Measurements from ENCODE around the gene DMD. TPM values are rescaled to one million over a fixed set of nuclear protein-coding genes. Genes with fewer than 3 reads are reported as not detected.
"Not testable (repeated sequence)": the region's sequence is repeated elsewhere in the genome, so short reads cannot be mapped to it uniquely, and the experiment has no call there.

Gene DMD
- total RNA-seq, 1 donor: 32.4 TPM

GRCh38 chrX:31590581-31591114 is 1620.7 kb downstream of the DMD start:
- H3K4me3 ChIP-seq (ENCODE audit: low read depth, low read length): no peak overlapping the region
- no peak for TF ChIP-seq CTCF (IDR thresholded peaks at IDR 0.05; ENCODE audit: insufficient read depth, low read depth, low read length)
- peak; percentile 45 for DNase-seq (ENCODE audit: low read depth)

GRCh38 chrX:31589503-31589902 is 1621.8 kb downstream of the DMD start:
- H3K4me3 ChIP-seq (ENCODE audit: low read depth, low read length): no peak overlapping the region
- TF ChIP-seq CTCF (IDR thresholded peaks at IDR 0.05; ENCODE audit: insufficient read depth, low read depth, low read length): no peak
- no peak for DNase-seq (ENCODE audit: low read depth)

- no peak for DNase-seq (ENCODE audit: low read depth)
- H3K4me3 ChIP-seq (ENCODE audit: low read depth, low read length): no peak overlapping the region
- no peak for TF ChIP-seq CTCF (IDR thresholded peaks at IDR 0.05; ENCODE audit: insufficient read depth, low read depth, low read length)
Observed at GRCh38 chrX:31588355-31588754, 1623.0 kb downstream of the DMD start.

GRCh38 chrX:31583892-31584291 is 1627.5 kb downstream of the DMD start:
- H3K4me3 ChIP-seq (ENCODE audit: low read depth, low read length); DNase-seq (ENCODE audit: low read depth): not testable (repeated sequence)

GRCh38 chrX:31580726-31581125 is 1630.6 kb downstream of the DMD start:
- TF ChIP-seq CTCF (IDR thresholded peaks at IDR 0.05; ENCODE audit: insufficient read depth, low read depth, low read length): no peak
- H3K4me3 ChIP-seq (ENCODE audit: low read depth, low read length): no peak overlapping the region
- DNase-seq (ENCODE audit: low read depth): peak; percentile 34

GRCh38 chrX:31580227-31580626 is 1631.1 kb downstream of the DMD start:
- no peak for TF ChIP-seq CTCF (IDR thresholded peaks at IDR 0.05; ENCODE audit: insufficient read depth, low read depth, low read length)
- H3K4me3 ChIP-seq (ENCODE audit: low read depth, low read length): no peak overlapping the region
- no peak for DNase-seq (ENCODE audit: low read depth)

- H3K4me3 ChIP-seq (ENCODE audit: low read depth, low read length): no peak overlapping the region
- no peak for TF ChIP-seq CTCF (IDR thresholded peaks at IDR 0.05; ENCODE audit: insufficient read depth, low read depth, low read length)
- no peak for DNase-seq (ENCODE audit: low read depth)
Observed at GRCh38 chrX:31572360-31572759, 1639.0 kb downstream of the DMD start.
